GM21717 (cell line): ENCODE data around the gene RFX7.

Source experiments
- ATAC-seq: cut with Tn5 transposase; IDR thresholded peaks from one replicate; pipeline ENCODE4 v1.9.1; 2021; ENCODE audit warnings: mild to moderate bottlenecking, moderate library complexity; ENCODE audit not compliant: unreplicated experiment

The RFX7 gene

GRCh38 chr15:56148064-56148463, 95.6 kb downstream of the RFX7 start:
- ATAC-seq: no peak

GRCh38 chr15:56146756-56147155, 96.9 kb downstream of the RFX7 start:
- no peak for ATAC-seq

GRCh38 chr15:56128081-56128480, 115.6 kb downstream of the RFX7 start:
- ATAC-seq: no peak

DNA sequence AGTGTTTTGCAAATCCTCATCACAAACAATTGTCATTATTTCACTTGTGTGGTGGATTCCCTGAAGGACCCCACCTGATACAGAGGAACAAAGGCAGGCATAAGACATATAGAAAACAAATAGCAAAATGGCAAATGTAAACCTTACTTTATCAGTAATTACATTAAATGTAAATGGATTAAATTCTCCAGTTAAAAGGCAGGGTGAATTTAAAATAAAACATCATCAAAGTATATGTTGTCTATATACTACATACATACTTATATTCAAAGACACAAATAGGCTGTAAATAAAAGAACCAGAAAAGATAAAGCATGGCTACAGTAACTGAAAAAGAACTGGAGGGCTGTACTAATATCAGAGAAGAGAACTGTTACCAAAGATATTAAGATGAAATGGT, 117.3 kb downstream of the RFX7 start:
- ATAC-seq: no peak

DNA sequence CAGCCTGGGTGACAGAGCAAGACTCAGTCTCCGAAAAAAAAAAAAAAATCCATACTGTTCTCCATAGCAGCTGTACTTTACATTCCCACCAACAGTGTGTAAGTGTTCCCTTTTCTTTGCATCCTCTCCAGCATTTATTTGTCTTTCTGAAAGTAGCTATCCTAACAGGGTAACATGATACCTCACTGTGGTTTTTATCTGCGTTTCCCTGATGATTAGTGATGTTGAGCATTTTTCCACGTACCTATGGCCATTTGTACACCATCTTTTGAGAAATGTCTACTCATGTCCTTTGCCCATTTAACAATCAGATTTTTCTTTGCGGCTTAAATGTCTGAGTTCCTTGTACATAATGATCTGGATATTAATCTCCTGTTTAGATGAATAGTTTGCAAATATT, 119.3 kb downstream of the RFX7 start:
- ATAC-seq: no peak

GRCh38 chr15:56105855-56106254, 137.8 kb downstream of the RFX7 start:
- ATAC-seq: no peak

GRCh38 chr15:56102441-56102840, 141.2 kb downstream of the RFX7 start:
- no peak for ATAC-seq

GRCh38 chr15:56099311-56099710, 144.4 kb downstream of the RFX7 start:
- ATAC-seq: no peak

DNA sequence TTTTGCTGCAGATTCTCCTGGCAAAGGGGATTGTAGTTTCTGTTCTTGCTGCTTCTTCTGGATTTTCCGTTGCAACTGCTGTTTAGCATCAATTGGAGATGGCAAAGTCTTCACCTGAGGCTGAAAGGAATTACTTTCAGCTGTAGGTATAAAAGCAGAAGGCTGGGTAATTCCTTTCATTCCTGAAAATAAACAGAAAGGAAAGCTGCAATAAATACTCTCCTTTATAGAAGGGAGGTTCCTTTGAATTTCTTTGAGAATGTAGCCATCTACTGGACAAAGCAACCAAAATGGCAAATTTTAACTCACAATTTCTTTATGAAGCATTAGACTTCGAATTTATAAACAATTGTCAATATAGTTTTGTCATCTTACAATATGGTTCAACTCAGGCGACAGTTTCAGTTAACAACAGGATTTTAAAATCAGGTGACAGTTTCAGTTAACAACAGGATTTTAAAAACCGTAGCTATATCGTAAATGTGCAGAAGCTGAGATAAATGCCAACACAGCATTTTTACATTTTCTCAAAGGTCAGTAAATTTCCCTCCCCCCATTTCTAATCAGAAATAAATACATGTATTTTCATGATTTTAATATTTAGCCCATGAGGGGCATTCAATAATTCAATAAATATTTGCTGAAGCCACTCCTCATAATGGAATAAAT, 145.3 kb downstream of the RFX7 start:
- no peak for ATAC-seq

- no peak for ATAC-seq
These were observed 148.3 kb downstream of the RFX7 start for GRCh38 chr15:56095406-56095805.

- ATAC-seq: no peak
These were observed 149.5 kb downstream of the RFX7 start for GRCh38 chr15:56094171-56094570.

DNA sequence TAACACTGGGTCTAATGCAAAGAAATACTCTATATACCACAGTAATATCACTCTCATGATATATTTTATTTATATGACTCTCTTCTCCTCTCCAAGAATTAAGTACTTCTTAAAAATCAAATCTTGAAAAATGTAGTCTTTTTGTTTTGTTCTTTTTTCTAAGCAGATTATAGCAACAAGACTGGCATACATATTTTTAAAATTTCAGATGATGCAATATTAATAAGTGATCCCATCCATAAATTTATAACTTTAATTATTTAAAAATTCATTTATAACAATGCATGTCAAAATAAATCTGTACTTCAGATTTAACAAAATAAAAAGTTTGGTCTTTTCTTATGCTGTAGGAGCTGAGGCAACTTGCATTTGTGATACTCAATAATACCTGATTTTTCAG, 155.3 kb downstream of the RFX7 start:
- ATAC-seq: no peak

DNA sequence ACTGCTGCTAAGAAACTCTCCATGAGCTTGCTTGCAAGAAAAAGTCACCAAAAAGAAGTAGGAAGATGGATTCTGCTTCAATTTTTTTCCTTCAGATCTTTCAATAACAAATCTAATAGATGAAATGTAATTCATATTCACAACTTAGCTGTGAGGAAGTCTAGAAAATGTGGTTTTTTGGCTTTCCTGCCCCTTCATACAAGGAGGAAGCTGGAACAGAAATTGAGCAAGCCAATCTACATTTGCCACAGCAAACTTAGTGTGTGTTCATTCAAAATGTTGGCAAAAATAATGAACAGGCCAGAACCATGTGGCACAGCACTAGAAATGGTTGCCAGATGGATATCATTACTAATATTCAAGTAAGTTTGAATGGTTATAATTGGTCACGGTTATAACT, 157.1 kb downstream of the RFX7 start:
- ATAC-seq: no peak

DNA sequence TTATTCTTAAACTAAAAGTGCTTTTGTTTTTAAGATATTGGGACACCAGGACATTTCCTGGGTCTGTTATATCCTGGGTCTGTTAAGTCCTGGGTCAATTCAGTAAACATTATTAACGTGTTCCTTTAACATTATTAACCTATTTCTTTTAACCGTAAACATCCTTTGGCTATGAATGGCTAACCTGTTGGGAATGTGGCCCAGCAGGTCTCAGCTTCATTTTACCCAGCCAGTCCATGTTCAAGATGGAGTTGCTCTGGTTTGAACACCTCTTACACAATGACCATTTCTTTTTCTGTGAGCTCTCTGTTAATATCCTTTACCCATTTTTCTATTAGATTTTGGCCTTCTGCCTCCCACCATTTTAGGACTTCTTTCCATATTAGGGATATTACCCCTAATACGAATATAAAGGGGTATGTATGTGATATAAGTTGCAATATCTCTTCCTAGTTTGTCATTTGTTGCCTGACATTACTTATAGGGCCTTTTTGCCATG, 161.4 kb downstream of the RFX7 start:
- ATAC-seq: no peak

DNA sequence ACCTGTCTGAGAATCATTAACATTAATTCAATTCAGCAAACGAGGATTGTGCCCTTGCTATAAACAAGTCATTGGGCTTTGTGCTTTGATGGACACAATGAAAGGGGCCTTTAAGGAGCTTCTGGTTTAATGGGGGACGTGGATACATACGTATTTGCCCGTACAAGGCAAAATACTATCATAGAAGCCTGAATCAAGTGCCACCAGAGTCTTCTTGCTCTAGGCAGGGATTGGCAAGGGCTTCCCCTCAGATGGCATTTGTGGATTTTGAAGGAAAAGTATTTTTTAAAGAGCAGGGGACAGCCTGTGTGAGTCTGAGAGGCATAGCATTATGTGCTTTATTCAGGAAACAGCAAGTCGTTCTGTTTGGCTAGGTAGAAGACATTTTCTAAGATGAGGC, 166.6 kb downstream of the RFX7 start:
- no peak for ATAC-seq

- no peak for ATAC-seq
These were observed 167.0 kb downstream of the RFX7 start for GRCh38 chr15:56076640-56077039.

DNA sequence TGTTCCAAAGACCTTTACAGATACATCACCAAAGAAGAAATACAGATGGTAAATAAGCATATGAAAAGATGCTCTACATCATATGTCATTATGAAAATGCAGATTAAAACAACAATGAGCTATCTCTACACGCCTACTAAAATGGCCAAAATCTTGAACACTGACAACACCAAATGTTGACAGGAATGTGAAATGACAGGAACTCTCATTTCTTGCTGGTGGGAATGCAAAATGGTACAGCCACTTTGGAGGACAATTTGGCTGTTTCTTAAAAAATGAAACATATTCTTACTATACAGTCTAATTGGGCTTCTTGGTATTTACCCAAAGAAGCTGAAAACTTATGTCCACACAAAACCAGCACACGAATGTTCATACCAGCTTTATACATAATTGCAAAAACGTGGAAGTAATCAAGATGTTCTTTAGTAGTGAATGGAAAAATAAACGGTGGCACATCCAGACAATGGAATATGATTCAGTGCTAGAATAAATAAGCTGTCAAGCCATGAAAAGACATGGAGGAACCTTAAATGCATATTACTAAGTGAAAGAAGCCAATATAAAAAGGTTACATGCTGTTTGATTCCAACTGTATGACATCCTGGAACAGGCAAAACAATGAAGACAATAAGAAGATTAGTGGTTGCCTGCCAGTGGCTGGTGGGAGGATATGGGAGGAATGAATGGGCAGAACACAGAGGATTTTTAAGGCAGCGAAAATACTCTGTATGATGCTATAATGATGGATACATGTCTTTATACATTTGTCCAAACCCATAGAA, 169.0 kb downstream of the RFX7 start:
- ATAC-seq: no peak

DNA sequence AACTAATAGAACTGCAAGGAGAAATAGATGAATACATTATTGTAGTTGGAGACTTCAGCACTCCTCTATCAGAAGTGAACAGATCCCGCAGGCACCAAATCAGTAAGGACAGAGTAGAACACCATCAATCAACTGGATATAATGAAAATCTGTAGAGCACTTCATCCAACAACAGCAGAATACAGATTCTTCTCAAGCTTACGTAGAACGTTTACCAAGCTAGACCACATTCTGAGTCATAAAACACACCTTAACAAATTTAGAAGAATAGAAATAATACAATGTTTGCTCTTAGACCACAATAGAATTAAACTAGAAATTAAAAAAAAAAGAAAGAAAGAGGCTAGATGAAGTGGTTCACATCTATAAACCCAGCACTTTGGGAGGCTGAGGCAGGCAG, 179.5 kb downstream of the RFX7 start:
- ATAC-seq: no peak

DNA sequence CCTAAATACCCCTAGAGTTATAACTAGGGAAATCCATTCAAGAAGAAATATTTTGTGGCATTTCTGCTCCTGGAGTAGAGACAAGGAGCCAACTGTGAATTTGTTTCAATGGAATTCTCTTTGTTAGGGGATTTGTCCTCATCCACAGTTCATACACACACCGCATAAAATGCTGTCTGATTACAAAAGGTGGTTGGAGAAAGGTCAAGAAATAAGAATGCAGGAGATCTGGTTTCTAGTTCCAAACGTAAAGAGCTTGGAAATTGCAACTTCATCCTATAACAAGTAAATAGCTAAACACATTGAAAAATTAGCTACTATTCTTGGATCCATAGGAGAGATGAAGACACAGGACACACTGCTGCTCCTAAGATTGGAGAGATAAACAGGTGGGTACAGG, 184.0 kb downstream of the RFX7 start:
- no peak for ATAC-seq

- no peak for ATAC-seq
These were observed 184.7 kb downstream of the RFX7 start for GRCh38 chr15:56058986-56059385.

- ATAC-seq: no peak
These were observed 187.1 kb downstream of the RFX7 start for GRCh38 chr15:56056626-56057025.

DNA sequence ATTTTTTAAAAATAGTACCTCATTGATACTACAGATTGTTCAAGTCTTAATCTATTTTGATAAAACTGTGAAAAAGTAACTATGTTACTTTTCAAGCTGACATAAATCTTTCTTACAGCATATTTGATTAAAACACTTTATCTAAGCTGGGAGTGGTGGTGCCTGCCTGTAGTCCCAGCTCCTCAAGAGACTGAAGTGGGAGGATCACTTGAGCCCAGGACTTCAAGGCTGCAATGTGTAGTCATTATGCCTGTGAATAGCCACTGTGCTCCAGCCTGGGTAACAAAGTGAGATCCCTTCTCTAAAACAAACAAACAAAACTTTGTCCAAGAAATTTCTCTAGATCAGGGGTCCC, 190.7 kb downstream of the RFX7 start:
- ATAC-seq: no peak
